Measurements from ENCODE around the gene ZC3HAV1L. TPM values are rescaled to one million over a fixed set of nuclear protein-coding genes. Genes with fewer than 3 reads are reported as not detected.

The ZC3HAV1L gene
- total RNA-seq, 1 experiment from 2014 or later, result 11.8 TPM

DNA sequence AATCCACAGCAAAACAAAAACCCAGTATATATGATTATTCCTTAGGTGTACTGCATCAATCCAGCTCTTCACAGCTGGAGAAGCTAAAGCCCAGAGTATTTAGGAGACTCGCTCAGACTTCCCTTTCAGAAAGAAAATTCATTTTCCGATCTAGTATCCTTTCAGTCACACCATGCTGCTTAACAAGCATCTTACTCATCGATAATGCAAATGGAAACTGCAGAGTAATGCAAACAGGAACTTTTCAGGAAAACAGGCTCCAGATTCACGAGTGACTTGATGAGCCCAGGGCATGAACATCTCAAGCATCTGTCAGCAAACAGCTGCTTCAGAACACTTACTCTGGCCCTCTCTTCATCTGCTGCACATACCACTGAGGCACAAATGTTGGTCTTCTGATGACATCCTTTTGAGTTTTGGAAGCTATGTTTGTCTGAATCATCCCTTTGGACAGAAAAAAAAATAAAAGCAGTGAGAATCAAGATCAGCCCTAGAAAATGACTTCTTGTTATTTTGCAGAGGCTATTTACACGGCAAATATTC, 24.9 kb upstream of the ZC3HAV1L start:
- ChIA-PET POLR2A (no interaction called here), CTCF (interaction anchor here (0.9 kb wide), 1 partner anchor 43 kb away, joined by 3 read pairs; no protein-coding TSS in a partner anchor), RAD21 (ENCODE audit: low non-redundant PET in 1 of 2, low total read pairs in 2 of 2, uncharacterized antibody in 2 of 2, unreplicated experiment in 2 of 2) (no interaction called here)
- Histone ChIP-seq H3K79me2 (ENCODE audit: insufficient read depth, low read length) (no peaks in the 10 kb centered on the region), H4K20me1 (ENCODE audit: insufficient read depth) (no peaks in the 10 kb centered on the region), H3K4me3 (replicated peaks in 1 of 2; ENCODE audit: low read depth in 1 of 2, low read length in 2 of 2) (no peak overlapping the region), H3K4me2 (ENCODE audit: low read length) (no peak overlapping the region), H3K9me3 (ENCODE audit: control insufficient read depth in 1 of 2, insufficient read depth in 1 of 2, low read depth in 1 of 2, low read length in 2 of 2) (no peaks in the 10 kb centered on the region), H2AFZ (ENCODE audit: low read depth, low read length, poor library complexity, severe bottlenecking) (no peak overlapping the region), H3K4me1 (ENCODE audit: control insufficient read depth in 1 of 2, insufficient read depth in 2 of 2, low read length in 2 of 2) (no peaks in the 10 kb centered on the region), H3K9ac (ENCODE audit: low read length) (no peak overlapping the region), H3K9me2 (ENCODE audit: insufficient read depth) (no peaks in the 10 kb centered on the region), H3K27me3 (ENCODE audit: insufficient read depth, low read length) (no peaks in the 10 kb centered on the region), H3K36me3 (ENCODE audit: control insufficient read depth in 1 of 2, insufficient read depth in 2 of 2, low read length in 2 of 2) (peaks cover 19 to 21% of the 10 kb centered on the region in 2 experiments; a peak in 2 of 4 replicates), H3K27ac (ENCODE audit: low read depth, low read length) (no peak overlapping the region)
- DNase-seq (ENCODE audit: low read depth, low spot score) (no peak), ATAC-seq (no peak)
- intact Hi-C loops (cut with micrococcal nuclease), result no loop called here
- TSS peak; percentile 22 for BruUV-seq (replicated peaks)
- TF ChIP-seq, protein P1, sequence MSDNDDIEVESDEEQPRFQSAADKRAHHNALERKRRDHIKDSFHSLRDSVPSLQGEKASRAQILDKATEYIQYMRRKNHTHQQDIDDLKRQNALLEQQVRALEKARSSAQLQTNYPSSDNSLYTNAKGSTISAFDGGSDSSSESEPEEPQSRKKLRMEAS (IDR thresholded peaks at IDR 0.05), result no peak
- no peak for TF ChIP-seq EZH2 (IDR thresholded peaks at IDR 0.05)
- no peak for TF ChIP-seq POLR2A (IDR thresholded peaks at IDR 0.05; ENCODE audit: borderline replicate concordance, extremely low read depth, insufficient read depth, insufficient read length)
- TF ChIP-seq ELF1 (IDR thresholded peaks at IDR 0.05; ENCODE audit: borderline replicate concordance, low read depth), result no peak
- TF ChIP-seq POLR2AphosphoS5 (IDR thresholded peaks at IDR 0.05; ENCODE audit: low read depth, low read length), result no peak
- TF ChIP-seq CBX3 (IDR thresholded peaks at IDR 0.05; ENCODE audit: low read depth), result no peak
- no peak for TF ChIP-seq JUND (IDR thresholded peaks at IDR 0.05)
- TF ChIP-seq TCF7L2 (IDR thresholded peaks at IDR 0.05; ENCODE audit: borderline replicate concordance, extremely low read depth, insufficient read depth, insufficient read length), result no peak
- TF ChIP-seq, protein P2, sequence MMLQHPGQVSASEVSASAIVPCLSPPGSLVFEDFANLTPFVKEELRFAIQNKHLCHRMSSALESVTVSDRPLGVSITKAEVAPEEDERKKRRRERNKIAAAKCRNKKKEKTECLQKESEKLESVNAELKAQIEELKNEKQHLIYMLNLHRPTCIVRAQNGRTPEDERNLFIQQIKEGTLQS (IDR thresholded peaks at IDR 0.05), result no peak
- no peak for TF ChIP-seq SIN3A (IDR thresholded peaks at IDR 0.05; ENCODE audit: low read depth)
- TF ChIP-seq CEBPB (IDR thresholded peaks at IDR 0.05; ENCODE audit: low read depth), result no peak
- no peak for TF ChIP-seq RAD21 (IDR thresholded peaks at IDR 0.05; ENCODE audit: low read depth)
- no peak for TF ChIP-seq ZNF274 (IDR thresholded peaks at IDR 0.05; ENCODE audit: low read depth, low read length)
- no peak for TF ChIP-seq YY1 (IDR thresholded peaks at IDR 0.05; ENCODE audit: extremely low read depth, insufficient replicate concordance, low read depth, low read length)
- TF ChIP-seq EGR1 (IDR thresholded peaks at IDR 0.05; ENCODE audit: low read depth), result no peak
